HG03457 (cell line): ENCODE results near the gene CDKL5.
"Not testable (repeated sequence)": the region's sequence is repeated elsewhere in the genome, so short reads cannot be mapped to it uniquely, and the experiment has no call there.

Experiments used
- ATAC-seq: cut with Tn5 transposase; IDR thresholded peaks from one replicate; pipeline ENCODE4 v1.9.1; 2021; ENCODE audit warnings: moderate number of reproducible peaks; ENCODE audit not compliant: unreplicated experiment

The CDKL5 gene

DNA sequence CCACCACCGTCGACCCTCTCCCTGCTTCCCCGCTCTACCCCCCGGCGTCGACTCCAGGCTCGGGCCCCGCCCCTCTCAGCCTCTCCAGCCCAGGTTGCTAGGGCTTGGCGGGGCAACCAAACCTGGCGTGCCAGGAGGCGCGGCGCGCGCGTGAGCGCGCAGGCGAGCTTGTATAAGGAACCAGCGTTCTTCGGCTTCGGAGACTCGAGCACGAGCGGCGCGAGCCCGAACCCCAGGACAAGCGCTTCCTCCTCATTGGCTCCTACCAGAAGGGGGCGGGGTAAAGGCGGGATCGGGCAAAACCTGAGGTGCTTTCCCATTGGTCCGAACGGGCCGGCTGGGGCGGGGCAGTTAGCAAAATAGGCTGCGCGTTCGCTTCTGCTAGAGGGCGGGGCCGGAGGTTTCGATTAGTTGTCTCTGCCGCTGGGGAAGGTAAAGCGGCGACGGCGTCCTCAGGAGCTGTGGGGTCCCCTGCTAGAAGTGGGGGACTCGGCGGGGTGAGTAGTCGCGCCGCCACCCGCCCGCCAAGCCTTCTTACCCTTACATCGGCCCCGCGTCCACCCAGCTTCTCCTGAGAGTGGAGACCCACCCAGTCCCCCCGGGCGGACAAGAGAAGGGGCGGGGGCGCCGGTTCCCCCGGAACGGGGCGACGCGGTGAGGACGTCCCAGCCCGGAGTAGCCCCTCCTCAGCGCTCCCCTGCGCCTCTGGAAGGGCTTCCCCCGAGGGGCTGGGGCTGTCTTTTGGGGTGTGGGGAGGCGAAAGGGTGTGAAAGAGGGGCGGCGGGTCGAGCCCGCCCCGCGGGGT, at the start of gene CDKL5:
CDKL5 (plus strand) TSS at position 410 of the 805 bp plus-strand sequence. CDS start 81,489 bp downstream, outside the sequence.
- peak; percentile 92 for ATAC-seq

DNA sequence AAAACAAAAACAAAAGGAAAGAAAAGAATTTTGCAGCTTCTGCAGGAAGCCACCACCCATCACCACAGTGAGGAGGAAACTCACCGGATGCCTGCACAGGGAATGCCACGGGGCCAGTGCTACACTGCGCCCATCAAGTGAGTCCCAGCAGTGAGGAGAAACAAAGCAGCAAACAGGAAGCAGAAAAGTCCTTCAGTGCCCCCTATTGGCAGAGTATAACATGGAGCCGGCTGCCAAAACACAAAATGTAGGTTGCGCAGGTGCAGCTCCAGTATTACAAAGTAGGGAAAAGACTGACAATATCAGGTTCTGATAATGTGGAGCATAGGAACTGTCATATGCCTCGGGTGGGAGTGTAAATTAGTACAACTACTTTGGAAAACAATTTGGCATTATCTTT, 47.6 kb upstream of the CDKL5 start:
- no peak for ATAC-seq

DNA sequence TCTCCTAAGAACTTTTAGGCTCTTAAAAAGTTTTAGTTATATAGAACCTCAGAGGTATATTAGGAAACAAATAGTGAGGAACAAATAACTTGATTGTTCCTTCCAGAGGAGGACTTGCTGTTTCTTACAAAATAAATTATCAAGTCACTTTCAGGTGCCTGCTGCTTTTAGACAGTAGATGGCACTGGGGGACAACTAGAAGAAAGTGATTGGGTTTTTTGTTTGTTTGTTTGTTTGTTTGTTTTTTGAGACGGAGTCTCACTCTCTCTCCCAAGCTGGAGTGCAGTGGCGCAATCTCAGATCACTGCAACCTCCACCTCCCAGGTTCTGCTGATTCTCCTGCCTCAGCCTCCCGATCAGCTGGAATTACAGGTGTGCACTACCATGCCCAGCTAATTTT, 35.4 kb upstream of the CDKL5 start:
- no peak for ATAC-seq

DNA sequence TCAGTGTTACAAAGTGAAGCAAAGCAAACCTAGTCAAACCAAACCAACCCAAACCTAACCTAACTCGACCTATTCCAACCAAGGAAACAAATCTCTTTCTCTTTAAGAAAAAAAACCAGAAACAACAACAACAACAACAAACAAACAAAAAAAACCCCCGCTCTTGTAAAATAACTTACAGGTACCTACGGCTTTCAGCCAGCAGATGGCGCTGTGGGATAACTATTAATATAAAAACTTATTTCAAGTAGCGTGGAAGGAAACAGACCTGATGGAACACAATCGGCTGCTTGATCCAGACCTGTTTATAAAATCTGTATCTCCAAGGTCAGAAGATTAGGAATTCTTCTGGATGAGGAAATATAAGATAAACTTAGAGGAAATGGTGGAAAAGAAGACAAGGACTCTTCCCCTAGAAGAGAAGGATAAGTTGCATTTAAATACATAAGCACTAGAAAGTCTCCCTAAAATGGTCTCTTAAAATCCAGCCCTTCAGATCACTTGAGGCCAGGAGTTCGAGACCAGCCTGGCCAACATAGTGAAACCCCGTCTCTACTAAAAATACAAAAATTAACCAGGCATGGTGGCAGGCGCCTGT, 34.4 kb upstream of the CDKL5 start:
- no peak for ATAC-seq

DNA sequence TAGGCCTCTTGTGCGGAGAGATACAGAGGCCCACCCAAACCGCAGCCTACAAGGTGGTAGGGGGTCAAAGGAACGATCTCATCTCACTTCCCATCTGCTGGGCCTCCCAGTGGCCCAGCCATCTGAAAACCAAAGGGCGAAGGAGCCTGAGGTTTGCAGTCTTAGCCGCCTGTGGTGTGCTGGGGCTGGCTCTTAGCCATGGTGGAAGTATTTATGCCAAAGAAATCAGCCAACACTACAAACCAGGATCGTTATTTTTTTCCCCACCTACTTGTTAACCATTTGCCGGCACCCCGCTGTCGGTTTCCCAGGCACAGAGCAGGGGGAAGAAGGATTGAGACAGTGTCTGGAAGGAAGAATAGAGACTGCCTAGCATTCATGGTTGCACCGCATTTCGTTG, 30.9 kb upstream of the CDKL5 start:
- ATAC-seq, result no peak

DNA sequence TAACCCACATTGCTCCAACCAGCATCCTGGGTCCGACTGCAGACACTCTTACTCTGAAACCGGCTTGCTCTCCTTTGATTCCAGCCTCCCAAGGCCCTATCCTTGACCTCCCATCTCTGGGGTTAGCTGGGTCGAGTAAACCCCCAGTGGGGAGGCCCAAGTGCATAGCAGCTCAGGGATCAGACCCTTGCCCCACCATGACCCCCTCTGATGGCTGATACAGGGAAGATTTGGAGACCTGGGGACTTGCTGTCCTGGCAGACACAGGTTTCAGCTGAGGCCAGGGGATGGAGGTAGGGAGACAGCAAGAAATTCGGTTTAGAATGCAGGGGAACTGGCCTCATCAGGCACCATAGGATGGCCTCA, 23.6 kb upstream of the CDKL5 start:
- ATAC-seq, result no peak

DNA sequence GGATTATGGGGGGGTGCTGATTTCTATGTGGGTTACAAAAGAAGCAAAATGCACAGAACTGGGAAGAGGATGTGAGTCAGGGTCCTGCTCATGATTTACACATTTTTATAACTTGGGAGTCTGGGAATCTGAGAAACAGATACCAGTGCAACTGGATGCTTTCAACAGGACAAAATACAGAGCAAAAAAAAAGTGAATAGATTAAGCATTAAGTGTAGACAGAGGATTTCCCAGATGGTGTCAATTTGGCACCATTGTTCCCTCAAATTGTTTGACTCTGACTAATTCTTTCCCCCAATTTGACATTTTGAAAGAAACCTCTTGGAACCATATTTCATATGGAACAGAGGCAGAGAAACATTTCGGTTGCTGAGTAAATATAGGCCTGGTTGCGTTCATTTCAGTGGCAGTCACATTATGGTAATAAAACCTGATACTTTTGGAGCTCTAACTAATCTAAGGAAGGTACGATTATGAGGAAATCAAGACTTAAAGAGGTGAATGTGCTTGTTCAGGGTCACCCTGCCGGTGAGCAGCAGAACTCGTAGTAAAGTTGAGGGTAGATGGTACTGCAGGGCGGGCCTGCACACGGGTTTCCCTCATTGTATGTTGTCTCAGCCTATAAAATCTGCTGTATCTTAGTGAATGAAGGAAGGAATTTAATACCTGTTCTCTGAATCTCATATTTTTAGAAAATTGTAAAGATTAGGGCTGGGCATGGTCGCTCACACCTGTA, 18.7 kb upstream of the CDKL5 start:
- no peak for ATAC-seq

DNA sequence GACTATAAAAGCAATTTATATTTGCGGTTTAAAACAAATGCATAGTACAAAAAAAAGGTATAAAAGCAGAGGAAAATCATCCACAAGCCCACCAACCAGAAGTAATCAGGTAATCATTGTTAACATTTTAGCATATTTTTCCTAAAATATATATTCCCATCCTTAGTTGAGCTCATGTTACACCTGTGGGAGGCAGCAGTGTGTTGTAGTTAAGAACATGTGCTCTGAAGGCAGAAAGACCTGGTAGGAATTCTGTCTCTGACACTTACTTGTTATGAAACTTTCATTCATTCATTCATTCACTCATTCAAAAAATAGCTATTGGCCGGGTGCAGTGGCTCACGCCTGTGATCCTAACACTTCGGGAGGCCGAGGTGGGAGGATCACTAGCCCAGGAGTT, 15.4 kb upstream of the CDKL5 start:
- ATAC-seq, result no peak

DNA sequence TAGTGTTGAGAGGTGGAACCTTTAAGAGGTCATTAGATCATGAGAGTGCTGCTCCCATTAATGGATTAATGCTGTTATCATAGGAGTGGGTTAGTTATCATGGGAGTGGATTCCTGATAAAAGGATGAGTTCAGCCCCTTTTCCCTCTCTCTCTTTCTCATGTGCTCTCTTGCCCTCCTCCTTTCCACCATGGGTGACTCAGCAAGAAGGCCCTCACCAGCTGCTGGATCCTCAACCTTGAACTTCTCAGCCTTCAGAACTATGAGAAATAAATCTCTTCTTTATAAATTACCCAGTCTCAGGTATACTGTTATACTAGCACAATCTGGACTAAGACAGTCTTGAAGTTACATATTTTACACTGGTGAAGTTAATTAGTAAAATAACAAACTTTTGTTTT, 10.0 kb upstream of the CDKL5 start:
- ATAC-seq, result no peak

DNA sequence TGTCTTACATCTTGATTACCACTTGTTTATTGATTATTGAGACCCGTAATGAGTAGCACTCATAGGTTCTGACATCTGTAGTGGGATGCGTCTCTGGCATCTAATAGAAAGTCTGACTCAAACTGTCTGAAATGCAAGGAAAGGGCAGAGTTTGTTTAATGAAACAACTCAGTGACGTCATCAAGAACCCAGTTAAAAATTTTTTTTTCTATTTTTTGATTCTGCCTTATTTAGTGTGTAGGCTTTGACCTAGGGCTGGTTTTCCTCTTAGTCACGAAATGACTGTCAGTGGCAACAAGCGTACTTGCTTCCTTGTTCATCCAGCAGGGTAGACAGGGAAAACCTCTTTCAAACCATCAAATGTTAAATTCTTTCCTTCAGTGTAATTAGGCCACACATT, 3.1 kb upstream of the CDKL5 start:
- no peak for ATAC-seq

DNA sequence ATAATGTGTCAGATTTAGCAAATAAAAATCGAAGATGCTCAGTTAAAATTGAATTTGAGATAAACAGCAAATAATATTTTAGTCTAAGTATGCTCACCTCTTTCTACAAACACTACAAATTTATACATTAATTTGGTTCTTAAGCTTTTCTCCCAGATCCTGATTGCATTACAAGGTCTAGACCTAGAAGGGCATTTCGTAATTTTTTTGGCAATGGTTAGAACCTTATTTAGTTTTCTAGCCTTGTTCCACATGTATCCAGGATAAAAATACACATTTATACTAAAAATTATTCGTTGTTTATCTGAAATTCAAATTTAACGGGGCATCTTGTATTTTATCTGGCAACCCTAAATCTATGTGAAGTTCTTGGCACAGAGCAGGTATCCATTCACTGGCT, 2.5 kb upstream of the CDKL5 start:
- ATAC-seq, result no peak

DNA sequence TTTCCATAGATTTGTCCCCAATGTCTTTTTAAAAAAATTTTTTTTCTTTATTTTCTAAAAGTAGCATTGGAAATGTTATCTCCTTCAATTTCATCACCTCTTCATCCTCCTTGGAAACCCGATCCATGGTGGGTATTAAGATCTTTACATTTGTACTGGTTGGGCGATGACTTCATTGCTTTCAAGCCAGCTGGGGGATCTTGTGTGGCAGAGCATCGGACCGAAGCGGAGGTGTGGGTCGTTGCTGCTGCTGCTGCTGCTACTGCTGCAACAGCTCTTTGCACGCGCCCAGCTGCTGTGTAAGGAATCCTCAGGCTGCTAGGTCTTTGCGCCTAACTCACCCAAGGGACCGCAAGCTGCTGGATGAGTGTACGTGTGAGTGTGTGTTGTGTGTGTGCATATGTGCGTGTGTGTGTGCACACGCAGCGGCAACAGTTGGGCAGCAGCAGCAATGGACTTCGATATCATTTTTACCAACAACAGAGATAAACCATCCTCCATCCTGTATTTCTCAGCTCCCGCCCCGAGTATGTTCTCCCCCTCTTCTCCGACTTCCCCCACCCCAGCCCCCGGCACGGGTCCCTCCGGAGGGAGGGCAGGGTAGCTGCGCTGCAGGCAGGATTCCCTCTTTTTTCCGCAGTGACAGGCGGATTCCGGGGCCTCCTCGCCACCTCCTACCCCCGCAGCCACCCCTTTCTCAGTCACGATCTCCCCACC, 768 bp upstream of the CDKL5 start:
- no peak for ATAC-seq

DNA sequence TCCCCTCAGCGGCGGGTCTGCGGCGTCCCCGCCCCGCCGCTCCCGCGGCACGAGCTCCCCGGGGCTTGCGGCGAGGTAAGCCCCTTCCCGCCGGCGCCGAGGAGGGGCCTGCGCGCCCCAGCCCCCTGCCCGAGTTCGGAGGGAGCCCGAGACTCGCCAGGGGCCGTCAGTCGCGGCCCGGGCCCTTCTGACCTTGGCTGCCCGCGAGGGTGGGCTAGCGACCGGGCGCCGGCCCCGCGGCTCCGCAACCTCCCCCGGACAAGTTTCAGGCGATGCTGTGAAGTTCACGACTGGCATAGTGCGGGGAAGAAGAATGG, 554 bp downstream of the CDKL5 start:
- ATAC-seq, result peak; percentile 5

DNA sequence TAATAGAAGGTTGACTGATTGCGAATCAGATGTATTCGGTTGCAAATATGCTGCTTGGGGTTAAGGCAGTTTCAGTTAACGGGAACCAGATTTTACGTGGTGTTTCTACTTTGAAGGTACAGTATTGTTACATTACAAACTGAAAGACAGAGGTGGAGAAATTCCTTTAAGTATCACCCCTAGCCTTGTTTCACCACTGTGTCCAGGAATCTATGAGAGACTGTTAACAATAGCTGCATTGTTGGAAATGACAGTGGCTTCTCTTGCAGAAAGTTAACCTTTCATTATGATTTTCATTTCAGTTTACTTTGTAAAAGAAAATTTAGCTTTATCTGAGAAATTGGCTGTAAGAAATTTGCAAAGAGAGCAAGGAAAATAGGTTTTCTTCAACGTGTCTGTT, 2.6 kb downstream of the CDKL5 start:
- ATAC-seq, result no peak

DNA sequence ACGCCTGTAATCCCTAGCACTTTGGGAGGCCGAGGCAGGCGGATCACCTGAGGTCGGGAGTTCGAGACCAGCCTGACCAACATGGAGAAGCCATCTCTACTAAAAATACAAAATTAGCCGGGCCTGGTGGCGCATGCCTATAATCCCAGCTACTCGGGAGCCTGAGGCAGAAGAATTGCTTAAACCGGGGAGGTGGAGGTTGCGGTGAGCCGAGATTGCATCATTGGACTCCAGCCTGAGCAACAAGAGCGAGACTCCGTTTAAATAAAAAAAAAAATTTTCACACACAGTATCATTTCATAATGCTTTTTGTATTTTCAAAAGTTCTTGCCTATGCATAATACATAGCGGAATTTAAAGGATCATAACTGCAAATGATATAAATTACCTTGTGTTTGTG, 7.9 kb downstream of the CDKL5 start:
- not testable (repeated sequence) for ATAC-seq

DNA sequence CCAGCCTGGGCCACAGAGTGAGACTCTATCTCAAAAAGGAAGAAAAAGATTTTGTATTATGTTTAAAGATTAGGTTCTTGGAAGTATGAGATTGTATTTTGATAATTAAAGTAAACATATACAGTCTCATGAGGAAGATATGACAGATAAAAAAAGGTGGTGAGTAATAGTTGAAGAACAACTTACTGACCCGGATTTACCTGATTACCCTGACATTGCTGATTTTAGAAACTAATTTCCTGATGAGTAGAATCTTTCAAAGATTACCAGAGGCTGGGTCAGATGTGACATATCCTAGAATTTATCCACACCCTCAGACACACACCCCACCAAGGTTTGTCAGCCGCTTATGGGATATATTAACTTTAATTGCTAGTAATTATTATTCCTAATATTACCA, 9.5 kb downstream of the CDKL5 start:
- ATAC-seq, result no peak

DNA sequence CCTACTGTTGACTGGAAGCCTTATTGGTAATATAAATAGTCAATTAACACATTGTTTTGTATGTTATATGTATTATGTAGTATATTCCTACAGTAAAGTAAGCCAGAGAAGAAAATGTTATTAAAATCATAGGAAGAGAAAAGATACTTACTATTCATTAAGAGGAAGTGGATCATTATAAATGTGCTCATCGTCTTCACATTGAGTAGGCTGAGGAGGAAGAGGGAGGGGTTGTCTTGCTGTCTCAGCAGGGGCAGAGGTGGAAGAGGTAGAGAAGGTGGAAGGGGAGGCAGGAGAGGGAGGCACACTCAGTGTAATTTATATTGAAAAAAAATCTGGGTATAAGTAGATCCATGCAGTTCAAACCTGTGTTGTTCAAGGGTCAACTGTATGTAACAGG, 10.6 kb downstream of the CDKL5 start:
- ATAC-seq, result no peak

DNA sequence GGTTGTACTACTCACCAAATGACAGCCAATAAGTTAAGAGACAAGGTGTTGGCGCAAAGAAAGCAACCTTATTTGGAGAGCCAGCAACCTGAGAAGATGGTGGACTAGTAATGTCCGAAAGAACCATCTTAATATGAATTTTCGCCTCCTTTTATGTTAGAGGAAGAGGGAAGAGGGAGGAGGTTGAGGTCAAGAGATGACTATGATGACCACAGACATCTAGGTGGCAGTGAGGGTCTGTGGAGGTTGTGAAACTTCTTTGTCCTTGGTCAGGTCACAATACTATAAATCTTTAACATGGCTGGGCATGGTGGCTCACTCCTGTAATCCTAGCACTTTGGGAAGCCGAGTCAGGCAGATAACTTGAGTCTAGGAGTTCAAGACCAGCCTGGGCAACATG, 15.4 kb downstream of the CDKL5 start:
- no peak for ATAC-seq

DNA sequence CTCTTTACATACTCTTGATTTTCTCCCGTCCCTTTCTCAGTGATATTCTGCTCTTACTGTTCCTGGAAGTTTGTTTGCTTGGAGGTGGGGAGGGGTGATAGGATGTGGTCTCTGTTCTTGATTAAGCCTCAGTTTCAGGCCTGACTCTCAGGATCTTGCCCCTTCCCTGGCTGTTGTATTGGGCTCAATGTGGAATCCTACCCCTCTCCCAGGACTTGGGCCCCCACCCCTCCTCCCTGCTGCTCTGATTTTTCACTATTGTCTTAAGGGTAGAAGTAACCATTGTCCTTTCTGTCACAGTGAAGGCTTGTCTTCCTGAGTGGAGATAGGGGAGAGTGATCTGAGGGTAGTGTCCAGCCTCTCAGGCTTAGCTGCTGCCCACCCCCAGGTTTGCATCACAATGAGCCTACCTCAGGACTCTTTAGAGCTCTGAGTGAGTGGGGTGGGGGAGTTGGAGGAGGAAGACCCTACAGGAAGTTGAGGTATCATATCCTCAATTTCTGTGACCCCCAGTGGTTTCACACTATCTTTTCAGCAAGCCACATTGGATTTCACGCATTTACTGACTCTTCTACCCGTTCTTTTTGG, 16.5 kb downstream of the CDKL5 start:
- ATAC-seq, result no peak

DNA sequence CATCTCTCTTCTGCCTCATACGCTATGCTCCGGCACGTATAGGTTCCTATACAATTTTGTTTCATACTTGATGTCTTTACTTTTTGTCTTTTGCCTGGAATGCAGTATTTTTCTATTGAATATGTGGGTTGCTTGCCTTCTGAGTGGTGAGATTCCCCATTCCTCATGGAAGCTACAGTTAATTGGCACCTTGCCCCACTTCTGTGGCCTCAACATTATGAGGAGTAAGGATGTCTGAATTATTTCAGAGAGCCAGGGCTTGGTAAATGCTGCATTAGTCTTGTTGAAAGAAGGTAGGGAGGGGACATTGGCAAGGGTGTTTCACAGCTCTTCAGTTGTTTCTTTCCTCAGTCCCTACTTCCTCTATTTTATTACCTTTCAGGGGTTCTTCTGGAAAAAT, 23.0 kb downstream of the CDKL5 start:
- no peak for ATAC-seq

DNA sequence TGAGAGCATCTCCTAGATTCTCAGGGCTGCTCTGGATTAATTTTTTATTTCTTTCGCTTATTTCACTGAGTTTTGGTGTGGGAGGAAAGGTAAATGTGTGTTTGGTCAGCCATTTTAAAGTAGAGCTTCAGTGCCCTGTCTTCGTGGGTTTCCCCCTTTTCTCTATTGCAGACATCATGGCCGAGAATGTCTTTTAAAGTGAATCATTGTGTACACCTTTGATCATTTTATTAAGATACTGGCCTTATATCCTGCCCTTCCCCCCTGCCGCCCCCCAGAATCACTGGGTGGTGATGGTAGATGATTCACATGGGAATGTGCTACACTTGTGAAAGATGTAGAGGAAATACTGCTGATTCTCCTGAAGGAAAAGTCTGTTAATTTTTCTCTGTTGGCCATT, 23.8 kb downstream of the CDKL5 start:
- no peak for ATAC-seq
